Renal cortical epithelial cell (primary cell): Measurements from ENCODE around the gene TOM1L2. TPM values are rescaled to one million over a fixed set of nuclear protein-coding genes. Genes with fewer than 3 reads are reported as not detected.
A peak's percentile ranks its signal among the peaks of the same experiment; 100 is the strongest.

Source experiments
- DNase-seq: peaks from one replicate; pipeline ENCODE4 v3.0.0-alpha.2; 2011; ENCODE audit warnings: low read depth
- total RNA-seq: library from RNA; depleted of rRNA; stranded (reverse); fragments of >200 nt; gene quantifications from 2 replicates; pipeline ENCODE4 v1.2.3, GENCODE V29; 2014

TOM1L2 gene
- total RNA-seq, 1 donor from 2014 or later: 58.5 TPM

- no peak for DNase-seq
Measured at GRCh38 chr17:17899486-17899885, 72.7 kb downstream of the TOM1L2 start.

- DNase-seq: no peak
Measured at GRCh38 chr17:17898673-17899072, 73.5 kb downstream of the TOM1L2 start.

- no peak for DNase-seq
Measured at GRCh38 chr17:17897442-17897841, 74.8 kb downstream of the TOM1L2 start.

- DNase-seq: no peak
Measured at GRCh38 chr17:17896746-17897145, 75.5 kb downstream of the TOM1L2 start.

- DNase-seq: no peak
Measured at GRCh38 chr17:17893801-17894644, 78.2 kb downstream of the TOM1L2 start.

GRCh38 chr17:17892731-17893130 lies 79.5 kb downstream of the TOM1L2 start:
- DNase-seq: no peak

- no peak for DNase-seq
Measured at GRCh38 chr17:17892009-17892408, 80.2 kb downstream of the TOM1L2 start.

GRCh38 chr17:17890773-17891759 lies 81.1 kb downstream of the TOM1L2 start:
- DNase-seq: peak; percentile 56

- no peak for DNase-seq
Measured at GRCh38 chr17:17889922-17890321, 82.3 kb downstream of the TOM1L2 start.

- no peak for DNase-seq
Measured at GRCh38 chr17:17888821-17889220, 83.4 kb downstream of the TOM1L2 start.

- DNase-seq: no peak
Measured at GRCh38 chr17:17888371-17888770, 83.8 kb downstream of the TOM1L2 start.

- DNase-seq: no peak
Measured at GRCh38 chr17:17887752-17888304, 84.4 kb downstream of the TOM1L2 start.

GRCh38 chr17:17886726-17887125 lies 85.5 kb downstream of the TOM1L2 start:
- no peak for DNase-seq

GRCh38 chr17:17886226-17886625 lies 86.0 kb downstream of the TOM1L2 start:
- DNase-seq: no peak

GRCh38 chr17:17884391-17885357 lies 87.5 kb downstream of the TOM1L2 start:
- no peak for DNase-seq

GRCh38 chr17:17883801-17884200 lies 88.4 kb downstream of the TOM1L2 start:
- DNase-seq: no peak

- no peak for DNase-seq
Measured at GRCh38 chr17:17882082-17882581, 90.1 kb downstream of the TOM1L2 start.

GRCh38 chr17:17880577-17881196 lies 91.5 kb downstream of the TOM1L2 start:
- DNase-seq: no peak

- DNase-seq: peak; percentile 25
Measured at GRCh38 chr17:17877529-17878358, 94.5 kb downstream of the TOM1L2 start.
